GM18502 (cell line): Measurements from ENCODE around the gene ABL1.
"Not testable (repeated sequence)": the region's sequence is repeated elsewhere in the genome, so short reads cannot be mapped to it uniquely, and the experiment has no call there.

Source experiments
- ATAC-seq: cut with Tn5 transposase; IDR thresholded peaks from one replicate; pipeline ENCODE4 v1.9.1; 2021; ENCODE audit warnings: mild to moderate bottlenecking; ENCODE audit not compliant: unreplicated experiment, poor library complexity

Gene ABL1

DNA sequence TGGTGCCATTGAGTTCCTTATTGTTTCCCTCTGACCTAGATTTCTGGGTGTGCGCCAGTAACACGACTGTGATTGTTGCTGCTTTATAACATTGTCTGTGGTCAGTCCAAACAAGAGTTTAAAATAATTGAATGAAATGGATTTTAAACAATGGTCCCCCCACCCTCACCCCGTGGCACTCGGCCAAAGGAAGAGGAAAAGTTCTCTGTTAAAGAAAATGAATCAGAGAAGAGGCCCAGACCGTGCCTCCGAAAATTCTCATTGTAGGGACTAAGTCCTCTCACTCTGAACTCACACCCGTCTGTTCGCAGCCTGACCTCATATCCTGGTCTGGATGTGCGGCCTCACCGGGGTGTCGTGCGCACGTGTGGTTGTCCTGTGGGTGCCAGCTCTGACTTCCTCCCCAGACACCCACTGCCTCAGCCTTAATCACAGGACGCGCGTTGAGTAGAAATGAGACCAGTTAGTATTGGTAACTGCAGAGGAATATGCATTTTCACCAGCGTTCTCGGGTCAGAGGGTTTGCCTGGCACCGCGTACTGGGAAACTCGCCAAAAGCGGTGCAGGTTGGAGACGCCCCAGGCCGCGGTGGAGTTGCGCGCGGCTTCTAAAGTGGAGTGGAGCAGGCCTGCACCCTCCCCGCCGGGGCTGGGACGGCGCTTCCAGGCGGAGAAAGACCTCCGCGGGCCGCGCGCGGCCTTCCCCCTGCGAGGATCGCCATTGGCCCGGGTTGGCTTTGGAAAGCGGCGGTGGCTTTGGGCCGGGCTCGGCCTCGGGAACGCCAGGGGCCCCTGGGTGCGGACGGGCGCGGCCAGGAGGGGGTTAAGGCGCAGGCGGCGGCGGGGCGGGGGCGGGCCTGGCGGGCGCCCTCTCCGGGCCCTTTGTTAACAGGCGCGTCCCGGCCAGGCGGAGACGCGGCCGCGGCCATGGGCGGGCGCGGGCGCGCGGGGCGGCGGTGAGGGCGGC, at the start of gene ABL1:
Gene ABL1 (plus strand): TSS at position 884 of the 966 bp plus-strand sequence. CDS start 193 bp downstream, outside the sequence.
- peak; percentile 74 for ATAC-seq

DNA sequence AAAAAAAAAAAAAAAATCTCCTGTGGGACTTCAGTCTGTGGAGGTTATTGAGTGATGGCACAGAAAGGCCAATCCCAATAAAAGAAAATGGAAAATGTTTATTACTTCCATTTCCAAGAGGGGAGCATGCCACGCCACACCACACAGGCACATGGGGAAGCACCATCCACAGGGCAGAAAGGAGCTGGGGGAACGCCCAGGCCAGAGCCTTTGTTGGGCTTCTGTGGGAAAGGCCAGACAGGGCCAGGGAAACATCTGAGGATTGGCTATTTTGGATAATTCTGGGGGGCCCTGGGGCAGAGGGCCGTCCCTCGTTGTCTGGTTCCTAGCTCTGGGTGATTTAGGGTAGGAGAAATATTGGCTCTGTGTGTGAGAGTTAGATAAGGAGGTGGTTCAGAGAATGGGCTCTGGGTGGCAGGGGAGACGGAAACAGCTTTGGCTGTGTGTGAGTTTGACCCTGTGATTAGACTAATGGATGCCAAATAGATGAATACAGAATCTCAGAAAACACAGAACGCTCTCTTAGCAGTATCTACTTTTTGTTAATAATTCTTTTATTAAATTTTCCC, 49.0 kb upstream of the ABL1 start:
- no peak for ATAC-seq

GRCh38 chr9:130786526-130786925, 48.5 kb upstream of the ABL1 start:
- no peak for ATAC-seq

GRCh38 chr9:130789747-130790672, 45.0 kb upstream of the ABL1 start:
- no peak for ATAC-seq

- ATAC-seq = no peak
Measured at GRCh38 chr9:130791303-130791894, 43.7 kb upstream of the ABL1 start.

DNA sequence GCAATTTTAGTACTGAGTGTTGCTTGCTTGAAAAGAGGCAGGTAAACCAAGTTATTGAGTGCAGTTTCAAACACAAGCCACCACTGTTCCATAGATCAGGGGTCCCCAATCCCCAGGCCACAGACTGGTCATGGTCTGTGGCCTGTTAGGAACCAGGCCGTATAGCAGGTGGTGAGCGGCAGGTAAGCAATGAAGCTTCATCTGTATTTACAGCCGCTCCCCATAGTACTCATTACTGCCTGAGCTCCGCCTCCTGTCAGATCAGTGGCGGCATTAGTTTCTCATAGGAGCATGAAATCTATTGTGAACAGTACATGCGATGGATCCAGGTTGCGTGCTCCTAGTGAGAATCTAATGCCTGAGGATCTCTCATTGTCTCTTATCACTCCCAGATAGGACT, 41.5 kb upstream of the ABL1 start:
- ATAC-seq = no peak

- not testable (repeated sequence) for ATAC-seq
Measured at GRCh38 chr9:130794021-130794420, 41.0 kb upstream of the ABL1 start.

DNA sequence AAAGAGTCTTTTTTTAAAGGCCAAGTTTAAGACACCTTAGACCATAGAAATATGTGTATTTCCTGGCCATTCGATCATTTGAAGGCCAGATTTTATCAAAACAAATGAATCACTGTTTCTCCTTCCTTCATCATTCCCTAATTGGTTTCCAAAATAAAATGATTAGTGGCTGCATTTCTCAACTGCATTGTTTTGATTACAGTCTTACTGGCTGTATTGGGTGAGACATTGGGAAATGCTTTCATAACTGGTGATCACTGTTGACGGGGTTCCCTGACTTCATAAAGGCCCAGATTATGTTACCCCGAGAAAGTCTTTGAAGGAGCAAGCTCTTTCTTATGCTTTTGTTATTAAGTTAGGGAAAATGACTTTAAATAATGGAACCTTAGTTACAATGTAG, 40.6 kb upstream of the ABL1 start:
- ATAC-seq = not testable (repeated sequence)

GRCh38 chr9:130794923-130795495, 40.0 kb upstream of the ABL1 start:
- ATAC-seq = no peak

DNA sequence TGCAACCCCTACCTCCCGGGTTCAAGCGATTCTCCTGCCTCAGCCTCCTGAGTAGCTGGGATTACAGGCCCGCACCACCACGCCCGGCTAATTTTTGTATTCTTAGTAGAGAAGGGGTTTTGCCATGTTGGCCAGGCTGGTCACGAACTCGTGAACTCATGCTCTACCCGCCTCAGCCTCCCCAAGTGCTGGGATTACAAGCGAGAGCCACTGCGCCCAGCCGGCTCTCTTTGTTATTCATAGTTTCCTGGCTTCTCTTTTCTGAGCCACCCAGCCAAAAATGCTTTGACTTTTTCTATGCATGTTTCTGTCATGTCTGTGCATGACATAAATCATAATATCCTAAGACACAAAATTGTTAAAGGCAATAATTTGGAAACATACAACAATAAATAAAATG, 31.9 kb upstream of the ABL1 start:
- ATAC-seq = not testable (repeated sequence)

- ATAC-seq = no peak
Measured at GRCh38 chr9:130805510-130806326, 29.3 kb upstream of the ABL1 start.

- no peak for ATAC-seq
Measured at GRCh38 chr9:130806327-130806716, 28.7 kb upstream of the ABL1 start.

DNA sequence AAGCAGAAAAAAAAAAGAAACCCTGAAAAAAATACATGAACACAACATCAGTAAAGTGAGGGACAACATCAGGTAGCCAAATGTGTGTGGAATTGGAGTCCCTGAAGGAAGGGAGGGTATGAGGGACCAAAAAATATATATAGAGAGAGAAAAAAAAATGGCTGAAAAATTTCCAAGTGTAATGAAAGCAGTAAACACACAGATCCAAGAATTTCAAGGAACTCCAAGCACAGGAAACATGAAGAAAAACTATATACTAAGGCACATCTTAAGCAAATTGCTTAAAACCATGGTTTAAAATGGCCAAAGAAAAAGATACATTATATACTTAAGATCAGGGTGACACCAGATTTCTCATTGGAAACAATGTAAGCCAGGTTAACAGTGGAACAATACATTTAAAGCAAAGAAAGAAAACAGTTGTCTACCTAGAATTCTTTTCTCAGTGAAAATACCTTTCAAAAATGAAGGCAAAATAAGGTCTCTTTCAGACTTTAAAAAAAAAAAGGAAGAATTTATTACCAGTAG, 24.4 kb upstream of the ABL1 start:
- ATAC-seq = no peak

DNA sequence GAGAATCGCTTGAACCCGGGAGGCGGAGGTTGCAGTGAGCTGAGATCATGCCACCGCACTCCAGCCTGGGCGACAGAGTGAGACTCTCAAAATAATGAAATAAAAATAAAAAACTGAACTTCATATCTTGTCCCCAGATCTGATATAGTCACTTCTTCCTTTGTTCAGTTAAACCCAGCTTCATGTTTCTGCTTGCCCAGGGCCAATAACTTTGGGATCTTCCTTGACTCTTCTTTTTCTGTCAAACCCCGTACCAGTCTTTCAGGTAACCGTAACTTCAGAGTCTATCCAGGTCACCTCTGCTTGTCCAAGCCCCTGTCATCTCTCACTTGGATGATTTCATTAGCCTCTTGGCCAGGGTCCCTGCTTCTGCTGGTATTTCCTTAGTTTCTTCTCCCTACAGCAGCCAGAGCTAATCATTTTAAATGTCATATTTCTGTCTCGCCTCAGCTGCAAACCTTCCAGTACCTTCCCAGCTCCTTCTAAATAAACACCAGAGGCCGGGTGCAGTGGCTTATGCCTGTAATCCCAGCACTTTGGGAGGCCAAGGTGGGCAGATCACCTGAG, 19.7 kb upstream of the ABL1 start:
- ATAC-seq = no peak

DNA sequence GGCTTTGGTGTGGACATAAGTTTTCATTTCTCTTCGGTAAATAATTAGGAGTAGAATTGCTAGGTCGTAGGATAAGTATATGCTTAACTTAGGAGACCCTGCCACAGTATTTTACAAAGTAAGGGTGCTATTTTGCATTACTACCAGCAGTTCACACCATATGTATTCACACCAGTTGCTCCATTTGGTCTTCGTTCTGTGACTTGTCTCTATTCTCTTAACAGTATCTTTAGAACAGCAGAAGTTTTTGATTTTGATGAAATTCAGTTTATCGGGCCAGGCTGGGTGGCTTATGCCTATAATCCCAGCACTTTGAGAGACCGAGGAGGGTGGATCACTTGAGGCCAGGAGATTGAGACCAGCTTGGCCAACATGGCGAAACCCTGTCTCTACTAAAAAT, 17.1 kb upstream of the ABL1 start:
- no peak for ATAC-seq

- ATAC-seq = no peak
Measured at GRCh38 chr9:130820135-130820738, 14.8 kb upstream of the ABL1 start.

DNA sequence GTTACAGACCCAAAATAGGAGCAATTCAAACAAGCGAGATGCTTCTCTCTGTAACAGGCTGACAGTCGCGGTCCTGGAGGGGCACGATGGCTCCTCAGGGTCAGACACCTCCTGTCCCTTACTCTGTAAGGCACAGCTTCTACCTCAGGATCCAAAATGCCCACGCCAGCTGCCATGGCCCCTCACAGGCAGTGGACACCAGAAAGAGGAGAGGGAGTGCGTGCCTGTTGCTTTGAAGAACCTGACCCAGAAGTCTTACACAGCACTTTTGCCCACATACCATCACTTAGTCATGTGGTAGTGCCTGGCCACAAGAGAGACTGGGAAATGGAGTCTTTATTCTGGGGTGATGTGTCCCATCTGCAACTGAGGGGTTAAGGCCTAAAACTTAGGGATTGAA, 11.6 kb upstream of the ABL1 start:
- ATAC-seq = no peak

- no peak for ATAC-seq
Measured at GRCh38 chr9:130824079-130824478, 11.0 kb upstream of the ABL1 start.
